ENCODE results near the gene GLDC. TPM values are rescaled to one million over a fixed set of nuclear protein-coding genes. Genes with fewer than 3 reads are reported as not detected.

The GLDC gene
- total RNA-seq, 1 donor from 2014 or later, result 8.9 TPM

GRCh38 chr9:6676254-6676921 is 30.9 kb upstream of the GLDC start:
- Histone ChIP-seq H3K36me3 (ENCODE audit: insufficient read depth, low read length) (no peaks in the 10 kb centered on the region), H3K4me1 (ENCODE audit: insufficient read depth, low read length) (no peaks in the 10 kb centered on the region), H3K27ac (ENCODE audit: low read depth, low read length) (no peak overlapping the region), H3K27me3 (ENCODE audit: insufficient read depth, low read length) (no peaks in the 10 kb centered on the region), H2AFZ (ENCODE audit: low read depth, low read length) (no peak overlapping the region), H3K4me3 (ENCODE audit: insufficient read depth, low read depth, low read length) (no peak overlapping the region), H3K9me3 (ENCODE audit: insufficient read depth, low read depth, low read length) (no peaks in the 10 kb centered on the region), H4K20me1 (ENCODE audit: insufficient read depth, low read length) (no peaks in the 10 kb centered on the region), H3K79me2 (ENCODE audit: insufficient read depth, low read length) (no peaks in the 10 kb centered on the region), H3K4me2 (ENCODE audit: low read length) (no peak overlapping the region), H3K9ac (ENCODE audit: low read length) (no peak overlapping the region)
- DNase-seq (ENCODE audit: low read depth) (no peak), FAIRE-seq (no peak)
- Mint-ChIP-seq H3K36me3 (ENCODE audit: low read depth, unreplicated experiment) (no peaks in the 10 kb centered on the region), H3K27ac (ENCODE audit: unreplicated experiment) (no peak overlapping the region), H3K4me3 (ENCODE audit: unreplicated experiment) (no peak overlapping the region), H3K9me3 (ENCODE audit: unreplicated experiment) (no peaks in the 10 kb centered on the region), H3K27me3 (ENCODE audit: low read depth, unreplicated experiment) (peaks cover 1% of the 10 kb centered on the region), H3K4me1 (ENCODE audit: low read depth, unreplicated experiment) (no peaks in the 10 kb centered on the region)
- no peak for TF ChIP-seq EZH2 (IDR thresholded peaks at IDR 0.05; ENCODE audit: insufficient read depth, low read length)

DNA sequence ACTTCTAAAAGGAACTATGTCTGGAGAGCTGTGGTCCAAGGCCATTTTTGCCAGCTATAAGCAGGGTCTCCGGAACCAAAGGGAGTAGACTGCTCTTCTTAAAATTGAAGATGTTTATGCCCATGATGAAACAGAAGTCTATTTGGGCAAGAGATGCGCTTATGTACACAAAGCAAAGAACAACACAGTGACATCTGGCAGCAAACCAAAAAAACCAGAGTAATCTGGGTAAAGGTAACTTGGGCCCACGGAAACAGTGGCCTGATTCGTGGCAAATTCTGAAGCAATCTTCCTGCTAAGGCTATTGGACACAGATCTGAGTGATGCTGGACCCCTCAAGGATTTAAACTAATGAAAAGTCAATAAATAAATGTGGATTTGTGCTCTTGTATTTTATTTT is 29.7 kb upstream of the GLDC start:
- Mint-ChIP-seq H3K4me1 (ENCODE audit: low read depth, unreplicated experiment) (no peaks in the 10 kb centered on the region), H3K36me3 (ENCODE audit: low read depth, unreplicated experiment) (no peaks in the 10 kb centered on the region), H3K27me3 (ENCODE audit: low read depth, unreplicated experiment) (peaks cover 1% of the 10 kb centered on the region), H3K4me3 (ENCODE audit: unreplicated experiment) (no peak overlapping the region), H3K9me3 (ENCODE audit: unreplicated experiment) (no peaks in the 10 kb centered on the region), H3K27ac (ENCODE audit: unreplicated experiment) (no peak overlapping the region)
- Histone ChIP-seq H3K4me1 (ENCODE audit: insufficient read depth, low read length) (no peaks in the 10 kb centered on the region), H4K20me1 (ENCODE audit: insufficient read depth, low read length) (no peaks in the 10 kb centered on the region), H3K9me3 (ENCODE audit: insufficient read depth, low read depth, low read length) (no peaks in the 10 kb centered on the region), H3K79me2 (ENCODE audit: insufficient read depth, low read length) (no peaks in the 10 kb centered on the region), H3K9ac (ENCODE audit: low read length) (no peak overlapping the region), H3K27ac (ENCODE audit: low read depth, low read length) (no peak overlapping the region), H3K4me3 (ENCODE audit: insufficient read depth, low read depth, low read length) (no peak overlapping the region), H3K27me3 (ENCODE audit: insufficient read depth, low read length) (no peaks in the 10 kb centered on the region), H3K36me3 (ENCODE audit: insufficient read depth, low read length) (no peaks in the 10 kb centered on the region), H2AFZ (ENCODE audit: low read depth, low read length) (no peak overlapping the region), H3K4me2 (ENCODE audit: low read length) (no peak overlapping the region)
- DNase-seq (ENCODE audit: low read depth), result no peak
- TF ChIP-seq CTCF (IDR thresholded peaks at IDR 0.05; ENCODE audit: insufficient read depth, low read depth, low read length) (no peak), EZH2 (IDR thresholded peaks at IDR 0.05; ENCODE audit: insufficient read depth, low read length) (no peak)
- FAIRE-seq, result no peak

DNA sequence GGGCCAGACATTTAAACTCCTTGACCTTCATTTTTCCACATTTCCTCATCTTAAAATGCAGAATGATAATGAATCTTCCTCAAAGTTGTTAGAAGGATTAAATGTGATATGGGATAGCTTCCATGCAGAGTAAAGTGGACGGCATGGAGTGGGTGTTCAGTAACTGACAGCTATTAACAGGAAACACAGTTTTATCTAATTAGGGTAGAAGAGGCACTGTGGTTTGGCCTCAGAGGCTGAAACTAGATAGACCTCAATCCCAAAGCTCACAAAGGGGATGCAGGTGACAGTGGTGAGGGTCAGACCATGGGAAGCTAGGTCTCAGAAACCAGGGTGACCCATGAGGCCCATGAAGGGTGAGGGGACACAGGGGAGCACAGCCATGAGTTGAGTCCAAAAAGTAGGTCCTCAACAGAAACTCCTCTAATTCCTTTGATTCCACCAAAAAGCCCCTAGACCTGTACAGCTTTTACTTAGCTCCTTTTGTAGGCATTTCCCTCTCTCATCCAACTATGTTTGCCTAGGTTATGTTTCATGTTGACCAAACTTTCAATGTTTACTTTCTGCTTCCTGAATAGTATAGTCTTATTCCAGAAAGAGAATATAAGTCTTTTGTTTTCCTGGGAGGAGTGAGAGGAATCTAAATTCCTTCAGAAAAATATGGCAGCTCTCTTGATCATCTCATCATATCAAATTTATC is 27.9 kb upstream of the GLDC start:
- no peaks in the 10 kb centered on the region for H3K36me3 ChIP-seq (ENCODE audit: insufficient read depth, low read length)
- no peaks in the 10 kb centered on the region for H3K27me3 ChIP-seq (ENCODE audit: insufficient read depth, low read length)
- Mint-ChIP-seq H3K4me3 (ENCODE audit: unreplicated experiment) (no peak overlapping the region), H3K27ac (ENCODE audit: unreplicated experiment) (no peak overlapping the region), H3K27me3 (ENCODE audit: low read depth, unreplicated experiment) (peaks cover 1% of the 10 kb centered on the region), H3K9me3 (ENCODE audit: unreplicated experiment) (no peaks in the 10 kb centered on the region), H3K36me3 (ENCODE audit: low read depth, unreplicated experiment) (no peaks in the 10 kb centered on the region), H3K4me1 (ENCODE audit: low read depth, unreplicated experiment) (no peaks in the 10 kb centered on the region)
- H4K20me1 ChIP-seq (ENCODE audit: insufficient read depth, low read length), result no peaks in the 10 kb centered on the region
- DNase-seq (ENCODE audit: low read depth), result no peak
- no peak for FAIRE-seq
- H3K9me3 ChIP-seq (ENCODE audit: insufficient read depth, low read depth, low read length), result no peaks in the 10 kb centered on the region
- H3K9ac ChIP-seq (ENCODE audit: low read length), result no peak overlapping the region
- no peak overlapping the region for H3K27ac ChIP-seq (ENCODE audit: low read depth, low read length)
- no peak overlapping the region for H3K4me3 ChIP-seq (ENCODE audit: insufficient read depth, low read depth, low read length)
- H3K4me1 ChIP-seq (ENCODE audit: insufficient read depth, low read length), result no peaks in the 10 kb centered on the region
- no peaks in the 10 kb centered on the region for H3K79me2 ChIP-seq (ENCODE audit: insufficient read depth, low read length)
- H2AFZ ChIP-seq (ENCODE audit: low read depth, low read length), result no peak overlapping the region
- H3K4me2 ChIP-seq (ENCODE audit: low read length), result no peak overlapping the region
- no peak for TF ChIP-seq EZH2 (IDR thresholded peaks at IDR 0.05; ENCODE audit: insufficient read depth, low read length)
- TF ChIP-seq CTCF (IDR thresholded peaks at IDR 0.05; ENCODE audit: insufficient read depth, low read depth, low read length), result no peak
